ENCODE measurements around the gene METTL25.

METTL25 gene

DNA sequence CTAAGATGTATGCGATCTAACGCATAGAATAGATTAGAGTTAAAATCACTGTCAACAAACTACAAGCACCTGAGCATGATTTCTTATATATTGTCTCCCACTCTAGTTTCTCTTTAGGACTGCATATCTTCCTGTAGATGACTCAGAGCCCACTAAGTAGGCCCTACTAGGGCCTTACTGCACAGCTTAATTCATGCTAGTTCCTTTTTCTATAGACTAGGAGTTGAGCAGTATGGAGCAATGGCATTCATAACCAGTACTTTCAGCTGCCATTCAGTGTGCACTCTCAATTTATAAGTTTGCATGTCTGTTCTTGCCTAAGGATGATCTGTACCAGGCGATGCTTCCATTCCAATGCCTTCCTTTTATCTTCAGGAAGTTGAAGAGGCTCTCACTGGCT is 103.5 kb downstream of the METTL25 start:
- FAIRE-seq (no peak), DNase-seq (ENCODE audit: insufficient read length, low spot score) (no peak)
- TF ChIP-seq, protein P1, sequence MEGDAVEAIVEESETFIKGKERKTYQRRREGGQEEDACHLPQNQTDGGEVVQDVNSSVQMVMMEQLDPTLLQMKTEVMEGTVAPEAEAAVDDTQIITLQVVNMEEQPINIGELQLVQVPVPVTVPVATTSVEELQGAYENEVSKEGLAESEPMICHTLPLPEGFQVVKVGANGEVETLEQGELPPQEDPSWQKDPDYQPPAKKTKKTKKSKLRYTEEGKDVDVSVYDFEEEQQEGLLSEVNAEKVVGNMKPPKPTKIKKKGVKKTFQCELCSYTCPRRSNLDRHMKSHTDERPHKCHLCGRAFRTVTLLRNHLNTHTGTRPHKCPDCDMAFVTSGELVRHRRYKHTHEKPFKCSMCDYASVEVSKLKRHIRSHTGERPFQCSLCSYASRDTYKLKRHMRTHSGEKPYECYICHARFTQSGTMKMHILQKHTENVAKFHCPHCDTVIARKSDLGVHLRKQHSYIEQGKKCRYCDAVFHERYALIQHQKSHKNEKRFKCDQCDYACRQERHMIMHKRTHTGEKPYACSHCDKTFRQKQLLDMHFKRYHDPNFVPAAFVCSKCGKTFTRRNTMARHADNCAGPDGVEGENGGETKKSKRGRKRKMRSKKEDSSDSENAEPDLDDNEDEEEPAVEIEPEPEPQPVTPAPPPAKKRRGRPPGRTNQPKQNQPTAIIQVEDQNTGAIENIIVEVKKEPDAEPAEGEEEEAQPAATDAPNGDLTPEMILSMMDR (IDR thresholded peaks at IDR 0.05; ENCODE audit: insufficient read depth, missing control alignments), result no peak

DNA sequence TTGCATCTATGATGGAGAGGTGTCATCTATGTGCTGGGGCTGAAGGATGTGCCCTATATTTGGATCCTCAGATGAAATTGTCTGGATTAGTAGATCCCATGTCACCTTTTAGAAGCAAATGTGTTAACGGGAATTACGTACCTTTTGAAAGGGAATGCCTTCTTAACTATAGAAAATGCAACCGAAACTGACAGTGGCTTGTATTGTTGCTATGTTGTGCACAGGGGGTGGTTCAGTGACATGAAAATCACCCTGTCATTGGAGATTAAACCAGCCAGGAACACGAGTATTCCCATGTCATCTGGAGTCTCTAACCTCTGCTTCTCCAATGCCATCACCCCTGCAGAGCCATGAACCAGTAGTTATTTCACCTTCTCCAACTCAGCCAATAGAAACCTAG is 110.2 kb downstream of the METTL25 start:
- DNase-seq (ENCODE audit: insufficient read length, low spot score), result no peak
- TF ChIP-seq, protein P1 (IDR thresholded peaks at IDR 0.05; ENCODE audit: insufficient read depth, missing control alignments), result no peak
- no peak for FAIRE-seq

DNA sequence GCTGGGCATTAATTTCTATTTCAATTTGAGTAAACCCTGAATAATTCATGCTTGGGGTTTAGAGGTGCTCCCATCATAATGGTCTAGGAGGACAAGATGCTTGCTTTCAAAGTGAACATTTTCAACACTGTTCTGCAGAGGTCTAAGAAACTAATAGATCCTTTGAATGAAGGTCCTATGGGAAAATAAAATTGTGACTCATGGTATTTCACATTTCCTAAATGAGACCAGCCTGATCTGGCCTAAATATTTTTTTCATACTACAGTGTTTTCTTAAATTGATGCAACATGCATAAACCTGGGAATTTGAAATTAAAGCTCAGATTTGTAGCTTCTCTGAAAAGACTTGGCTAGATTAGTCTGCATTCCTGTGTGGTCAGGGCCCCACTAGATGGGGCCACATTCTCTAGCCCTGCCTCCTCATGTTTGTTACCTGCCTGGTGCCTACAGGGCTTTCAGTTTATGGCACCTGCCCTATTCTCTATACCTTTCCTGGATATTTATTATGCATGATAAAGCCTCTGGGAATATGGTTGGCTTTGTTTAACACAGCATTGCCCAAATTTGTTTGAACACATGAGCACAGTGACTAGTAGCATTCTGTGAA is 112.7 kb downstream of the METTL25 start:
- TF ChIP-seq, protein P1 (IDR thresholded peaks at IDR 0.05; ENCODE audit: insufficient read depth, missing control alignments), result no peak
- FAIRE-seq (no peak), DNase-seq (ENCODE audit: insufficient read length, low spot score) (no peak)

DNA sequence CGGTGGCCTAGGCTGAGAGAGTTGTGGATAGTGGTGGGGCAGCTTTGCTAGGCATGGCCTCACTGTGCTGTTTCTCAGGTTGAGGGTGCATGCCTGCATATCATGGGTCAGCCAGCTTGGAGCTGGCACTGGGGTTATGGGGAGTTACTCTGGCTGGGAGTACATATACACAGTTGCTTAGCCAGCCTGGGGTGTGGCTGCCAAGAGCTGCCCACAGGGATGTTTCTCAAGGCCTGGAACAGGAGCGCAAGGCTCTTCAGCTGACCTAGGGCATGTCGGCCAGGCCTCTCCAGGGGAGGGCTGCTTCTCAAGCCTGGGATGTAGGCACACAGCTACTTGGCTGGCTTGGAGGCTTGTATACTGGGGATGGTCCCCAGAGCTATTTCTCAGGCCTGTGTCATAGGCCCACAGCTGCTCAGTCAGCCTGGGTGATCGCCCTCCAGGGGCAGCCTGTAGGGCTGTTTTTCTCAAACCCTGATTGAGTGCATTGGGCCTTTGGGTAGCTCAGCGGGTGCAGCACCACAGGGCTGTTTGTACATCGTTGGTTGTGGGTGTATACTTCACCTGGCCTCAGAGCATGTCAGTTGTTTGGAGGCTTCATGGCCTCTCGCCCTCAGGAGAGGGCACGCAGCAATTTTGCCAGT is 114.9 kb downstream of the METTL25 start:
- no peak for DNase-seq (ENCODE audit: insufficient read length, low spot score)
- TF ChIP-seq, protein P1 (IDR thresholded peaks at IDR 0.05; ENCODE audit: insufficient read depth, missing control alignments), result no peak
- FAIRE-seq, result no peak

DNA sequence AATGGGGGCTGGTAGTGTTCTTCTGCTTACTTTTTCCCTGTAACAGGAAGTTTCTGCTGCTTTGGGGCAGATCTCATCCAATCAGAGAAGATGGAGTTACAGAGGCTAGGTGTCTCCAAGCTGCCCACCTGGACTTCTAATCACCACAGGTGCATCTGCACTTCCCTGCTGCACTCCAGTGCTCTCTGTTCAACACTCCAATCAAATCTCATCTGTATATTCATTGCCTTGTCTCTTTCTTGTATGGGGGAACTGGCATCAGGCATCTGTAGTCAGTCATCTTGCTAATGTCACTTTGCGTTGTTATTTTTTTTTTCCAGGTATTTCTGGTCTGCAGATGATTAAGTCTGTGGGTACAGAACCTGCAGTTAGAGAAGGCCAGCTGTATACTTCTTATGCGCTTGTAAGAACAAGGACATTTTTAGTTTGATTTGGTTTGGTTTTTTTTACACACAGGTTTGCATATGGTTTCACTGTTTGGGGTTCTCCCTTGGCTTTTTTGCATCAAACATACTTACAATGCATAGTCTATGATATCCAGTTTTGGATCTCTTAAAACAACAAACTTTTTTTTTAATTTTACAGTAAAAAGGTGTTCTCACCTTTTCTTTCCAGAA is 116.0 kb downstream of the METTL25 start:
- TF ChIP-seq, protein P1 (IDR thresholded peaks at IDR 0.05; ENCODE audit: insufficient read depth, missing control alignments), result no peak
- no peak for FAIRE-seq
- no peak for DNase-seq (ENCODE audit: insufficient read length, low spot score)

DNA sequence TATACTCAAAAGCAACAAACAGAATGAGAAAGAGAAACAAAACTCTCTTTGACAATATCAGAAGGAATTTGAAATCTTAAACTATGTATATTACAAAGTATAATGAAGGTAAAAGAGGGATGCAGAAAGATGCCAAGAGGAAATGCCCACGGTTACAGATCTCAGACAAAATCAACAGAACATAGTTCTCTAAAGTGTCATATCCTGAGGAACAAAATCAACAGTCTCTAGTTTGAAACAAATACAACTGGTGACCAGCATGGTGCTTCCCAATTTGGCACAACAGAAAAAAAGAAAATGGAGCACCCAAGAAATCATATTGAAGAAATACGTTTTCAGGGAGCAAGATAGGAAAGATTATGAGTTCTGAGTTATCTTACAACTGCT is 116.5 kb downstream of the METTL25 start:
- FAIRE-seq (no peak), DNase-seq (ENCODE audit: insufficient read length, low spot score) (no peak)
- TF ChIP-seq, protein P1 (IDR thresholded peaks at IDR 0.05; ENCODE audit: insufficient read depth, missing control alignments), result no peak

DNA sequence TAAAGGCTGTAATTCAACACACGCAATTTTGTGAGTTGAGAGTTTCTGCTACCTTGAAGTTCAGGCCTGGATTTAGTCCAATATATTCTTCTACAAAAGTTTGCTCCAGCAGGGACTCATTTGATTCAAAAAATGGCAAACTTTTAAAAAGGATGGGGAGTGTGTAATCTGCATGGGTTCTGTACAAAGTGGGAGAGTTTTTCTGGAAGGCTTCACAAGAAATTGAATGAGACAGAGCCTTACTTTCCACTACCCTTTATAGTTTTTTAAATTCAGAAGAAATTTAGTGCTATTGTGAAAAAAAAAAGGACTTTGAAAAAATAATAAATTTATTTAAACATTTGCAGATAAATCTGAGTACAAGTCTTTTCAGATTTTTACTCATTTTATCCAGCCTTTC is 116.9 kb downstream of the METTL25 start:
- no peak for FAIRE-seq
- DNase-seq (ENCODE audit: insufficient read length, low spot score), result no peak
- TF ChIP-seq, protein P1 (IDR thresholded peaks at IDR 0.05; ENCODE audit: insufficient read depth, missing control alignments), result no peak

Data from D721Med (cell line).